GM19452 (cell line): ENCODE data around the gene CEP290.
A peak's percentile ranks its signal among the peaks of the same experiment; 100 is the strongest.
"Not testable (repeated sequence)": the region's sequence is repeated elsewhere in the genome, so short reads cannot be mapped to it uniquely, and the experiment has no call there.

Experiments
- ATAC-seq: cut with Tn5 transposase; IDR thresholded peaks from one replicate; pipeline ENCODE4 v1.9.1; 2021; ENCODE audit not compliant: unreplicated experiment

Gene CEP290

DNA sequence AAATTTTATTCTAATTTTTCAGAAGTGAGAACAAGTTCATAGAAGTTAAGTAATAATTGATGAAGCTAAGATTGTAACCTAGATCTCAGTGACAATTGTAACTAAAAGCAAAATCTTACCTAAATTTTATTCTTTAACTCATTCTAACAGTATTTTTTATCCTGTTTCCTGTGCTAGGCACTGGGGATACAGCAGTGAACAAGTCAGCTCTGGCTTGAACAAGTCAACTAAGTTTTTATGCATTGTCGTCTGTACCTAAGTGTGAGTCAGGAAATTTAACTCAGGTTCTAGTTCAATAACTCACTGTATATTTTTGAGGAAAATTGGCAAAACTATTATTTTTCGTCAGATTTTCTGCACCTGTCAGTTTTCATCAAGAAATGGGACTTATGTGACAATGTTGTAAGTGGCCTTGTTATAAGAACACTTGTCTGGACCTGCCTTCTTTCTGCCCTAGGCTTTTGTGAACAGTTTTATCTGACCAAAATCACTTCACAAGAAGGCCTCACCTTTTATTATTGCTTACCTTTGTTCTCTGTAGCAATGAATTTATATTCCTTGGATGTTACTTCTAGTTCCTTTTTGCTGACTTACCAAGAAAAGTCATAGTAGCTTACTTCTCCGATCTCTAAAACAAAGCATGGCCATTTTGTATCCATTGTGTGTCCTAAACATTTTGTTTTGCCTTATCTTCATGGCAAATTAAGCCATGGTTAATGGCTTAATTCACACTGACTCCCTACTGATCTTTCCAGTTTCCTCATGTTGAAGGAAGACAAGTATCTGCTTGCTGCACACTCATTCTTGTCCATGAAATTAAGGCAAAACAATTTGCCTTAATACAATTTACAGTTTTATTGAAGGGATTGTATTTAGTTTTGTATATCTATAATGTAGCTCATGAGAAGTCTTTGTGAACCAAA, 2.9 kb upstream of the CEP290 start:
- no peak for ATAC-seq

DNA sequence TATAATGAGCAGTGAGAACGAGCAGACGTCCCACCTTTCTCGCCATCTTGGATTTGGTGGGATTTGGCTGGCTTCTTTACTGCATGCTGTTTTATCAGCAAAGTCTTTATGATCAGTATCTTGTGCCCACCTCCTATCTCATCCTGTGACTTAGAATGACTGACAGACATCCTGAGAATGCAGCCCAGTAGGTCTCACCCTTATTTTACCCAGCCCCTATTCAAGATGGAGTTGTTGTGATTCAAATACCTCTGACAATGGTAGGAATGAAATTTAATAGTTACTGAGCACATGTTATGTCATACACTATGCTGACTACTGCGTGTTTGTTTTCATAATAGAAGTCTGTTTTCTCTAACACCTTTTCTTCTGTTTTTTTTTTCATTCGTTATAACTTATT, 2.1 kb upstream of the CEP290 start:
- no peak for ATAC-seq

DNA sequence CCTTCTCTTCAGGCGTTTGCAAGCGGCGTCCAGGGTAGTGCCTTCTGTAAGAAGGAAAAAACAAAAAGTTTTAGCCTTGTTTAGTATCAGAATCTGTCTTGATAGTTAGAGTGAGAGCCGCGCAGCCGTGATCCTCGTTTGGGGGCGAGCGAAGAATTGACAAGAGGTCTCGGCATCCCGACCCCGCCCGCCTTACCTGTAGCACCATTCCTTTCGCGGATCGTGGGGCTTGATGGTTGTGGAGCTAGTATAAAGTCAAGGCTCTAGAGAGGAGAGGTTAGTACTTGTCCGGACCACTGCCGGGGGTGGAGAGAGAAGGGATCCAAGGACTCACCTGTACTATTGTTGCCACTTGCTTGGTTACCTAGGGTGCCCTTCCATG, 713 bp upstream of the CEP290 start:
- peak; percentile 0 for ATAC-seq

DNA sequence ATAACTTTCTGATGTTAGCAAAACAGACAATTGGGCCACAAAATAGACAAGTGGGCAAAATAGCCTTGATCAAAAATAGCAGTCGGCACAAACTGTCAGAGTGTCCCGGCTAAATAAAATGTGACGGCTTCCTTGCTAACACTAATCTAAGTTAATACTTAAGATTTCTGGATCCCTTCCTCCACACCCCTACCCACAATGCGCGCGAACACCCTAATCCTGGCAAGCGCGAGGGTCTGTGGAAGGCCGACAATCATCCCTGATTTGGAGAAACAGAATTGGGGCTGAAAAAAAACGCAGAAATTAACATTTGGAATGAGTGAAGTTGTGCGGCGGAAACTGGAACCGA, 489 bp downstream of the CEP290 start:
- no peak for ATAC-seq

DNA sequence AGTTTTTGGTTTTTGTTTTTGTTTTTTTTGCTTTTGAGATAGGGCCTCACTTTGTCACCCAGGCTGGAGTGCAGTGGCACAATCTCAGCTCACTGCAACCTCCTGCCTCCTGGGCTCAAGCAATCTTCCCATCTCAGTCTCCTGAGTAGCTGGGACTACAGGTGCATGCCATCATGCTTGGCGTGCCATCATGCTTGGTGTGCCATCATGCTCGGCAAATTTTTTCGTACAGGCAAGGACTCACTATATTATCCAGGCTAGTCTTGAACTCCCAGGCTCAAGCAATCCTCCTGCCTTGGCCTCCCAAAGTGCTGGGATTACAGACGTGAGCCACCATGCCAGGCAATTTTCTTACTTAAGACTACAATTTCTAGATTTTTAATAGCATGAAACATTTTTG, 2.2 kb downstream of the CEP290 start:
- ATAC-seq, result not testable (repeated sequence)

DNA sequence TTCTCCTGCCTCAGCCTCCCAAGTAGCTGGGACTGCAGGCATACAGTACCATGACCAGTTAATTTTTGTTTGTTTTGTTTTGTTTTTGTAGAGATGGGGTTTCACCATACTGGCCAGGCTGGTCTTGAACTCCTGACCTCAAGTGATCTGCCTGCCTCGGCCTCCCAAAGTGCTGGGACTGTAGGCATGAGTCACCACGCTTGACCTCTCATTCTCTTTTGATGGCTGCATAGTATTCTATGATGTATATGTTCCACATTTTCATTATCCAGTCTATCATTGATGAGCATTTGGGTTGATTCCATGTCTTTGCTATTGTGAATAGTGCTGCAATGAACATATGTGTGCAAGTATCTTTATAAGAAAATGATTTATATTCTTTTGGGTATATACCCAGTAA, 8.7 kb downstream of the CEP290 start:
- ATAC-seq, result not testable (repeated sequence)

DNA sequence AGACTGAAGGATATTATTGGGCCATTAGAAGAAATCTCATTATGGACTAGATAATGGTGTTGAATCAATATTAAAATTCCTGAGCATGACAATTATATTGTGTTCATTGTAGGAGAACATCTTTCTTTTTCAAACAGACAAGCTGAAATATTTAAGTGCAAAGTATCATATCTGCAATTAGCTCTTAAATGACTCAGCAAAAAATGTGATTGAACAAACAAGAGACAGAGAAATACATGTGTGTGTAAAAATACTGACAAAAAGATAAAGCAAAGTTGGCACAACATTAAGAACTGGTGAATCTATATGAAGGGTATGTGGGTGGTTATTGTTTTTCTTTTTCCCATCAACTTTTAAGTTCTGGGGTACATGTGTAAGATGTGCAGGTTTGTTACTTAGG, 9.5 kb downstream of the CEP290 start:
- no peak for ATAC-seq

DNA sequence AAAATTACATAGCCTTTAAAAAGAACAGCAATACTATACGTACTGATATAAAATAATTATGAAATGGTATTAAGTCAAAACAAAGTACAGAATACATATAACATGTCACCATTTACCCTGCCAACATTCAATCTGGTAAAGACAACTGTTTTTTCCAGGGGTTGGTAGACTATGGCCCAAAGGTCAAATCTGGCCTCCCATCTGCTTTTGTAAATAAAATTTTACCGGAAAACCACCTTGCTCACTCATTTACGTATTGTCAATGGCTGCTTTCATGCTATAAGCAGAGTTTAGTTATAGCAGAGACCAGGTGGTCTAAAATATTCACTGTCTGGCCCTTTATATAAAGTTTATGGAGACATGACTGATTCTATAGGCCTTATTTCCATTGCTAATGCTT, 14.0 kb downstream of the CEP290 start:
- no peak for ATAC-seq

DNA sequence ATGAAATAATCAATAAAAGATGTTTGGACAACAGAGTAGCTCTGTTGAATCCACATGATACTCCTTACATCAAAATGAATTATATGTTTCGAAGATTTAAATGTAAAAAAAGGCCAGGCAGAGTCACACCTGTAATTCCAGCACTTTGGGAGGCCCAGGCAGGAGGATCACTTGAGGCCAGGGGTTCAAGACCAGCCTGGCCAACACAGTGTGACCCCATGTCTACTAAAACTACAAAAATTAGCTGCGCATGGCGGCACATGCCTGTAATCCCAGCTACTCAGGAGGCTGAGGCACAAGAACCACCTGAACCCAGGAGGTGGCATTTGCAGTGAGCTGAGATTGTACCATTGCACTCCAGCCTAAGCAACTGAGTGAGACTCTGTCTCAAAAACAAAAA, 14.8 kb downstream of the CEP290 start:
- no peak for ATAC-seq

DNA sequence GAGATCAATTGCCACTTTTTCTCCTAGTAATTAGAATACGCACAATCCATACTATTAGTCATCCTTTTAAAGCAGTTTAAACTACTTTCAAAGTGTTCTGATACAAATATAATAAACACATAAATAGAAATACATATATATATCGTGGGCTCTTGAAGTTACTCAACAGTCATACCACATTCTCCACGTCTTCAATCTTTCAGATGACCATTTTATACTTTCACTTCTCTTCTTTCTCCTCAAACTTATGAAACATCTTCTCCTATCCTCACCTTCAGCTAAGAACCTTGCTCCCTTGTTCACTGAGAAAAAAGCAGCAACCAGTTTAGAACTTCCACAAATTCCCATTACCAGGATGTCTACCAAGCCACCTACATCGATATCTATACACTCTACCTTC, 19.2 kb downstream of the CEP290 start:
- ATAC-seq, result no peak

DNA sequence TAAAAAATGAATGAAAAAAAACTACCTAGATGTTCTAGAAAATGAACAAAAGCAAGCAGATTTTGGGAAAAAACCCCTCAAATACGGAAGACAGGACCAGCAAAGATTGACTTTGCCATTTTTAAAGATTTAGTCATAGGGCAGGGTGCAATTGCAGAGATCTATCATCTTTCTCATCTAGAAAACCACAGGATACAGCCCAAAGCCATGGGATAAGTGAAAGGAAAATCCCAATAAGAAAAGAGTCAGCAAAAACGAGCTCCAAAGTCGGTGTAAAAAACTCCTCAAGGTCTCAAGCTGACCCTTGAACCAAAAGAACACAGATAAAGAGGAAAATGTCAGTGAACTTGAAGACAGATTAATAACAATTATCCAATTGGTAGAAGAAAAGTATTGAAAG, 28.0 kb downstream of the CEP290 start:
- ATAC-seq, result no peak

DNA sequence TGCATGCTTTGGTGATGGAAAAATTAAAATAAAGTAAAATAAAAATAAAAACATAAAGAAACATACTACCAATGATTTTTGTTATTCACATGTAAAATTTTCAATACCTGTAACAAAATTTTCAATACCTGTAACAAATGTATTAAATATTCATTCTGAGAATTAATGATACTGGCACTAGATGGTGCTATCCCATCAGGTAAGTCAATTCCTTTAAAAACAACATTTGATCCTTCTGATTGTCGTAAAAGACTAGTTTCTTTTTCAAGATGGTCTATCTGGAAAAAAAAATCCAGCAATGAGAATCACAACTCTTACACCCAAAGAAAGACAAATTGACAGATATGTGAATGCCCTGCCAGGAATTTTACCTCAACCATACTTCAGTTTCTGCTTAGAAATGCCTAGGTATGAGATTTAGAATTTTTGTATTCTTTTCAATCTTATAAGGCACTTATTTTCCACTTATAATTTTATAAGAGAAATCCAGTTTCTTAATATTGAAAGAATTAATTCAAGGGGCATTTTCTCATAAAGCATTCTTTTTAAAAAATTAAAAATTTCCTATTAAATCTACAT, 30.7 kb downstream of the CEP290 start:
- no peak for ATAC-seq

DNA sequence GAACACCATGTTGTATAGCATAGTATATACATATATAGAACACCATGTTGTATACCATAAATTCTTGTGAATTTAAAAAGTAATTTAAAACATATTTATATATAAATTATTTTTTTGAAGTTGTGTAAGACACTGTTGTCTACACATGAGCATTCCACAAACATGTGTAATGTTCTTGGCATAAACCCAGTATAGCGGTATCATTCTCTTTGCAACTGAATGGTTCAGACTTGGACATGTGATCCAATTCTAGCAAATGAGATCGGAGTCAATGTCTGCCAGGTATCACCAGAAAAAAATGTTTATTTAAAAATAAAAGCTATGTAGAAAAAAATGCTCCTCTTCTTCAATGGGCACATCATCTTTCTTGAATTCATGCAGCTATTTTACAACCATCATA, 33.9 kb downstream of the CEP290 start:
- no peak for ATAC-seq

DNA sequence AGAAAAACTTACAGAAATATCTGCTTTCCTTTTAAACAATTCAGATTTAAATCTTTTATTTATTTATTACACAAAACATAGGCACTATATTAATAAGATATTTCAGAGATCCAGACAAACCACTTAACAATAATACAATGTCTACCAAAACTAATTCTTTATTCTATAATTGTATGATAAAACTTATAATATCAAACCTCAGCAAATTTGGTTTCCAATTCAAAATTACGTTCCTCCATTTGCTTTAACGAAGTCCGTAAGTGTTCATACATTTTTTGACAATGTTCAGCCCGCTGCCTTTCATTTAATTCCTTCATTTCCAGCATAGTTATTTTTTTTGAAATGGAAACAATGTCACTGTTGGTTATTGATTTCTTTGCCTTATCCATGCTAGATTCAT, 48.3 kb downstream of the CEP290 start:
- ATAC-seq, result no peak

DNA sequence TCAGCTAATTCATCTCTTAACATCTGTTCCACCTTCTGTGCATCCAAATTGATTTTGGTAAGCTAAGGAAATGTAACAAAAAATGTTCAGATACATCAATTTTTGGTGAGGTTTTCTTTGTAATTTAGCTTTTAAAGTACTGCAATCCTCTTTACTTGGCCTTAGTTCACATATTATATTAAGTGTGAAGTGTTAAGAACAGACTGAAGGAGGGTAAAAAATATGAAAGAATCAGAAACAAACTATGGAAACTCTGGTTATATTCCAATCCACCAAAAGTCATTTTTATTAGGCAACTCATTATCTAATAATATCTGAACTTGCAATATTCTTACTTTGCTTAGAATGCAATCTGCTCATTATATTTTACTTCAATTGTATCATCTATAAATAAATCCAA, 49.1 kb downstream of the CEP290 start:
- no peak for ATAC-seq

DNA sequence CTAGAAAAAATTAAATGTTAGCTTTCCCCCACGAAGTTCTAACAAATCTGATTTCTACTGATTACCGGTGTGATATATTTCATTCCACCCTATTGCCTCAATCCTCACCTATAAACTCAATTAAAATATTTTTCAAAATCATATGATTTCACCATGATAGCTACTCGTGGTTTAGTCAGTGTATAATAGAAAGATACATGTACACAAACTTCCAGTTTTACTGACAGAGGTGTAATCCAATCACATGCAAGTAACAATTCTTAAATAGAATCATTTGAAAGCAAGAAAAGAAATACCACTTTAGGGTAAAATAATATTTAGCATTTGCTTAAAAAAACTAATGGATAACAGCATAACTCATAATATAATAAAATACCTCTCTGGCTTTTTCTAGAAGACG, 57.7 kb downstream of the CEP290 start:
- ATAC-seq, result no peak

DNA sequence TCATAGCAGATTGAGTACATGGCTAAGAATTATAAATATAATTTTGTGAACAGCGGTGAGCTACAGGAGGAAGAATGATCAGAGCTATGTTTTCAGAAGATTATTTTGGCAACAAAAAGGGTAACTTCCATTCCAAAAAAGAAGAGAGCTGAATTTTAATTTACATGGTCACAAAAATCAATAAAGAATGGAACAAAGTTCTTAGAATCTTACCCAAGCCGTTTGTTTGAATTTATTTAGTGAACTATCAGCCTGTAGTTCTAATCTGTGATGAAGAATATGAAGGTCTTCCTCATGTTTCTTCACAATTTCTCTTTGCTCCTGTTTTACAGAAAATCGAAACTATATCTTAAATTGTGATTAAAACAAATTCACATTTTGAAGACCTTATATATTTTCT, 58.3 kb downstream of the CEP290 start:
- no peak for ATAC-seq

DNA sequence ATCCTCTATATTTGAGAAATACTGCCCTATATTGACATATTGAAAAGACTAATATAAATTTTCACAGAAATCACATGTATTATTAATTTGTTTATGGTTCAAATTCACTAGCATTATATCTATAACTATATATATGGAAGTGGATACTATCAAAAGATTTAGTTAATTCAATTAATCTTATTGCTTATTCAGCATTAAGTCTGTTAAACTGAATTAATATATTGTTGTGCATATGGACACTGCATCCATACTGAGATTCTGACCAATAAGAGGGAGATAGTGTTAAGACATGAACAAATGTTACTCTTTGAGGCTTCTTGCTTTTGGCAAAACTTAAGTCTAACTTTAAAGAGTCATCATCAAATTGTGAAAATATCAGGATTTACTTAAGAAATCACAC, 60.6 kb downstream of the CEP290 start:
- ATAC-seq, result no peak

DNA sequence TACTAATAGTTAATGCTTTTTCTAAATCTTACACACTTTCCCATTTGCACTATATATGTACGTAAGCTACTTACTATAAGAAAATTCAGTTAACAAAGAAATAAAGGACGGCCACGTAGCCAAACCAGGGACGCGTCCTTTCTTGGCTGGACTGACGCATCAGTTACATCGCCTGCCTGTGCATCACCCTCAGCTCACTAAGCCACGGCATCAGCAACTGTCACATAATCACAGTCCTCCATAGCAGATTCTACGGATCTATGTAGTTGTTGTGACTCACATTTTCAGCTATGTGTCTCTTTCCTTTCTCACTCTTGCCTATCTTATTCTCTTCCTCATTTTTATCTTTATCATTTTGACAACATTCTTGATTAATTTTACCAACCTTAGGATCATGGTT, 74.6 kb downstream of the CEP290 start:
- no peak for ATAC-seq

DNA sequence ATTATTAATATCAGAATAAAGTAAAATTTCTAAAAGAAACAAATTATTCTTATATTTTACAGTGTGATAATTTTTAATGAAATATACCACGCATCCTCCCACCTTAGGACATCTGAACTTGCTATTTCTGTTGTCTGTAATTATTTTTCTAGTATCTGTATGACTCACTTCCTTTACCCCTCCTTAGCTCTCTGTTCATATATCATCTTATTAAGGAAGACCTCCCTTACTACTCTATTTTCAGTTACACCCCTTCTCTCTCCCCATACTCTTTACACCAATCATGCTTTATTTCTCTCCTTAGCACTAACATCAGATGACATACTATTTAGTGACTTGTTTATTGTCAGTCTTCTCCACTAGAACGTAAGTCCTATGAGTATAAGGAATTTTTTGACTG, 78.5 kb downstream of the CEP290 start:
- peak; percentile 72 for ATAC-seq

DNA sequence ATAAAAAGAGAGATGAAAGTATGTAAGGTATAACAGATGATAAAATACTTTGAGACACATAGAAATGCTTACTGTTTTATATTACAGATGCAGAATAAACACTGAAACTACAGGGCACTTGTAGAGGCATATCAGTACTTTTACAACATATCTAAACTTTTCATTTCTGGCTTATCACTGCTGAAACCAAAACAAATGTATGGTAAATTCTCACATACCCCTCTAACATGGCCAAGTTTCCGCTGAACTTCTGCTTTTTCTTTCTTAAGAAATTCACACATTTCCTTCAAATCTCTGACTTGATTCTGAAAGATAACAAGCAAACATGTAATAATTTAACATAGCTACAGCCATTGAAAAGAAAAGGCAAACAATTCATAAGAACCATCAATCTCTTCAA, 79.4 kb downstream of the CEP290 start:
- peak; percentile 66 for ATAC-seq

DNA sequence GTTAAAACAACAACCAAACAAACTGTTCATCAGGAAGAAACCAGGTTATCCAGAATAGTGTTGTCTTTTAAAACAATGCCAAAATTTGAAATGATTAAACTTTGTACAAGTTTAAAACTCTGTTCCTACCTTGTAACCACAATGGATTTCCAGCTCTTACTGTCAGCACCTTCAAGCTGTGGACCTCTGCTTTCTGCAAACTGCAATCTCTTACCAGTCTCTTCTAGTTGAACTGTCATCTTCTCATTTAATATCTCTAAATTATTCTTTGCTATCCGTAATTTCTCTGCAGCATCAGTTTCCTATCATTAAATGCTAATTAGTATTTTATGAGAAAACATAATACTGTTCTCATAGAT, 83.2 kb downstream of the CEP290 start:
- ATAC-seq, result no peak
